ENCODE measurements around the gene MGAT2.

The MGAT2 gene

DNA sequence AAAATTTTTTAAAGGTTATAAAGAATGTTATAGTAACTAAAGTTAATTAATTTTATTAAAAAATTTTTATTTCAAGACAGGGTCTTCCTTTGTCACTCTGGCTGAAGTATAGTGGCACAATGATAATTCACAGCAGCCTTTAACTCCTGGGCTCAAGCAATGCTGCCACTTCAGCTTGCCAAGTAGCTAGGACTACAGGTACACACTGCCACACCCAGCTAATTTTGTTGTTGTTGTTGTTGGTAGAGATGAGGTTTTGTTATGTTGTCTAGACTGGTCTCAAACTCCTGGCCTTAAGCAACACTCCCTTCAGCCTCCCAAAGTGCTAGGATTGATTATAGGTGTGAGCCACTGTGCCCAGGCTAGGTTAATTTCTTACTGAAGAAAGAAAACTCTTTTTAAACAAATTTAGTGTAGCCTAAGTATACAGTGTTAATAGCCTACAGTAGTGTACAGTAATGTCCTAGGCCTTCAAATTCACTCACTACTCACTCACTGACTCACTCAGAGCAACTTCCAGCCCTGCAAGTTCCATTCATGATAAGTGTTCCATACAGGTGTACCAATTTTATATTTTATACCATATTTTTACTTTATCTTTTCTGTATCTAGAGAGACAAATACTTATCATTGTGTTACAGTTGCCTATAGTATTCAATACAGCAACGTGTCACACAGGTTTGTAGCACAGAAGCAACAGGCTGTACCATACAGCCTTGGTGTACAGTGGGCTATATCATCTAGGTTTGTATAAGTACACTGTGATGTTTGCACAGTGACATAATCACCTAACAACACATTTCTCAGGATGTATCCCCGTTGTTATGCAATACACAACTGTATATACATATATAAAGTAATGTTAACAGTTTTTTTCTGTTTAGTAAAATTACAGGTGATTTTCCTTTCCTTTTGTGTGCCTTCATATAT lies 39.2 kb downstream of the MGAT2 start:
- DNase-seq (ENCODE audit: low read depth, low spot score) = no peak
- TF ChIP-seq EZH2 (IDR thresholded peaks at IDR 0.05) = no peak
- TF ChIP-seq POLR2AphosphoS5 (IDR thresholded peaks at IDR 0.05; ENCODE audit: borderline replicate concordance, low read depth, low read length) = no peak
- TF ChIP-seq FOXP2 (optimal IDR thresholded peaks at IDR 0.05; ENCODE audit: control extremely low read depth, extremely low read length, insufficient read depth) = no peak
- peaks cover 28% of the 10 kb centered on the region for H3K36me3 ChIP-seq (ENCODE audit: insufficient read depth, low read length)

DNA sequence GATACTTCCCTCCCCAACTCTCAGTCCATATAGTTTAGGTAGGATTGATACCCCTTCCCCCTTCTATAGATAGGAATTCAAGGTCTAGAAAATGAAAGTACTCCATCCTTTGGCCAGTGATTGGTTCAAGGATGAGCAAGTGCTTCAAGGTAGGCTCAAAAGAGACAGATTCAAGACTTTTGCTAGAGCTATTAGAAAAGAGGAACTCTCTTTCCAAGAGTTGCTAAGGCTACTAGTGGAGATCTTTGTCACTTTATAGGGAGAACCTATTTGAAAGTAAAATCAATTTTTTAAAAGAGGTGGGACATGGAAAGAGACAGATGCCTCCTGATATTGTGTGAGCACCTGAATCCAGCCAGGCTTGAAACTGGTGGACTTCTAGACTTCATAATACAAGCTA lies 49.9 kb downstream of the MGAT2 start:
- Histone ChIP-seq H3K36me3 (ENCODE audit: insufficient read depth, low read length) (peaks cover 47% of the 10 kb centered on the region), H3K27ac (peak overlapping the region; percentile 31; the same call in 1 of the 2 replicates), H3K4me3 (no peak overlapping the region), H3K9me3 (ENCODE audit: low read depth, low read length) (no peaks in the 10 kb centered on the region), H3K9ac (ENCODE audit: insufficient read length) (no peak overlapping the region)
- DNase-seq (ENCODE audit: low read depth, low spot score) = no peak
- no peak for TF ChIP-seq EZH2 (IDR thresholded peaks at IDR 0.05)
- no peak for TF ChIP-seq POLR2AphosphoS5 (IDR thresholded peaks at IDR 0.05; ENCODE audit: borderline replicate concordance, low read depth, low read length)
- TF ChIP-seq FOXP2 (optimal IDR thresholded peaks at IDR 0.05; ENCODE audit: control extremely low read depth, extremely low read length, insufficient read depth) = no peak

More for the DNA sequence above, 39.2 kb downstream of the MGAT2 start:
- Histone ChIP-seq H3K27ac (no peak overlapping the region), H3K9me3 (ENCODE audit: low read depth, low read length) (no peaks in the 10 kb centered on the region), H3K9ac (ENCODE audit: insufficient read length) (no peak overlapping the region), H3K4me3 (no peak overlapping the region)
